Measurements from ENCODE around the gene TRAPPC11. TPM values are rescaled to one million over a fixed set of nuclear protein-coding genes. Genes with fewer than 3 reads are reported as not detected.

The TRAPPC11 gene
- total RNA-seq, 1 donor from 2014 or later: 26.3 TPM

DNA sequence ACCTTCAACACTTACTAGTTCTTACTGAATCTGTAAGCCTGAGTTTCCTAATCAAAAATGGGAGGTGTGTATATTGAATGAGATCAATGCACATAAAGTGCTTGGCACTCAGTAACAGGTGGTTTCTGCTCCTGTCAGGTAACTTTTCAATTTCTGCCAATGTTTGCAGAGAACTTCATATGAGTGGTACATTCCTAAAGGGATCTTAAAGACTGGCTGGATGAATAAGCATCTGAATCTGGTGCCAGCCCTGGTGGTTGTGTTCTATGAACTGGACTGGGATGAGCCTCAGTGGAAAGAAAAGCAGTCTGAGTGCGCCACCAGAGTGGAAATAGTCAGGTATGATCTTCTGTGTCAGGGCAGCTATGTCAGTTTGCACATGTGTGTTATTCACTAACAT, 7.0 kb downstream of the TRAPPC11 start:
- H3K36me3 Mint-ChIP-seq (ENCODE audit: low read depth, unreplicated experiment): peaks cover 7% of the 10 kb centered on the region
- no peak for FAIRE-seq
- H3K4me3 Mint-ChIP-seq (ENCODE audit: unreplicated experiment): no peak overlapping the region

GRCh38 chr4:183670251-183670650, 11.2 kb downstream of the TRAPPC11 start:
- no peak for FAIRE-seq
- no peak overlapping the region for H3K27ac Mint-ChIP-seq (ENCODE audit: unreplicated experiment)
- H3K36me3 Mint-ChIP-seq (ENCODE audit: low read depth, unreplicated experiment): peaks cover 7% of the 10 kb centered on the region
- TF ChIP-seq, protein P1, sequence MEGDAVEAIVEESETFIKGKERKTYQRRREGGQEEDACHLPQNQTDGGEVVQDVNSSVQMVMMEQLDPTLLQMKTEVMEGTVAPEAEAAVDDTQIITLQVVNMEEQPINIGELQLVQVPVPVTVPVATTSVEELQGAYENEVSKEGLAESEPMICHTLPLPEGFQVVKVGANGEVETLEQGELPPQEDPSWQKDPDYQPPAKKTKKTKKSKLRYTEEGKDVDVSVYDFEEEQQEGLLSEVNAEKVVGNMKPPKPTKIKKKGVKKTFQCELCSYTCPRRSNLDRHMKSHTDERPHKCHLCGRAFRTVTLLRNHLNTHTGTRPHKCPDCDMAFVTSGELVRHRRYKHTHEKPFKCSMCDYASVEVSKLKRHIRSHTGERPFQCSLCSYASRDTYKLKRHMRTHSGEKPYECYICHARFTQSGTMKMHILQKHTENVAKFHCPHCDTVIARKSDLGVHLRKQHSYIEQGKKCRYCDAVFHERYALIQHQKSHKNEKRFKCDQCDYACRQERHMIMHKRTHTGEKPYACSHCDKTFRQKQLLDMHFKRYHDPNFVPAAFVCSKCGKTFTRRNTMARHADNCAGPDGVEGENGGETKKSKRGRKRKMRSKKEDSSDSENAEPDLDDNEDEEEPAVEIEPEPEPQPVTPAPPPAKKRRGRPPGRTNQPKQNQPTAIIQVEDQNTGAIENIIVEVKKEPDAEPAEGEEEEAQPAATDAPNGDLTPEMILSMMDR (IDR thresholded peaks at IDR 0.05; ENCODE audit: insufficient read depth, low read depth, low read length): no peak
- no peak for TF ChIP-seq EZH2 (IDR thresholded peaks at IDR 0.05; ENCODE audit: insufficient read depth, low read length)
- H4K20me1 ChIP-seq (ENCODE audit: insufficient read depth, low read length): no peaks in the 10 kb centered on the region
- H3K9me3 Mint-ChIP-seq (ENCODE audit: unreplicated experiment): no peaks in the 10 kb centered on the region
- no peak overlapping the region for H3K9ac ChIP-seq (ENCODE audit: low read length)
- no peaks in the 10 kb centered on the region for H3K27me3 ChIP-seq (ENCODE audit: insufficient read depth, low read length)
- no peak overlapping the region for H3K4me2 ChIP-seq (ENCODE audit: low read length)
- H3K27me3 Mint-ChIP-seq (ENCODE audit: low read depth, unreplicated experiment): no peaks in the 10 kb centered on the region
- no peak overlapping the region for H2AFZ ChIP-seq (ENCODE audit: low read depth, low read length)
- H3K4me3 Mint-ChIP-seq (ENCODE audit: unreplicated experiment): no peak overlapping the region
- H3K4me1 ChIP-seq (ENCODE audit: insufficient read depth, low read length): no peaks in the 10 kb centered on the region
- H3K27ac ChIP-seq (ENCODE audit: low read depth, low read length): no peak overlapping the region
- no peak overlapping the region for H3K4me3 ChIP-seq (ENCODE audit: insufficient read depth, low read depth, low read length)
- DNase-seq (ENCODE audit: low read depth): no peak
- peaks cover 3% of the 10 kb centered on the region for H3K4me1 Mint-ChIP-seq (ENCODE audit: low read depth, unreplicated experiment)
- no peaks in the 10 kb centered on the region for H3K79me2 ChIP-seq (ENCODE audit: insufficient read depth, low read length)
- no peaks in the 10 kb centered on the region for H3K9me3 ChIP-seq (ENCODE audit: insufficient read depth, low read depth, low read length)
- H3K36me3 ChIP-seq (ENCODE audit: insufficient read depth, low read length): peaks cover 52% of the 10 kb centered on the region

More for the DNA sequence above, 7.0 kb downstream of the TRAPPC11 start:
- TF ChIP-seq, protein P1 (IDR thresholded peaks at IDR 0.05; ENCODE audit: insufficient read depth, low read depth, low read length): no peak
- no peak for TF ChIP-seq EZH2 (IDR thresholded peaks at IDR 0.05; ENCODE audit: insufficient read depth, low read length)
- no peak overlapping the region for H3K4me3 ChIP-seq (ENCODE audit: insufficient read depth, low read depth, low read length)
- no peak overlapping the region for H3K4me2 ChIP-seq (ENCODE audit: low read length)
- DNase-seq (ENCODE audit: low read depth): no peak
- no peaks in the 10 kb centered on the region for H3K9me3 Mint-ChIP-seq (ENCODE audit: unreplicated experiment)
- H3K9me3 ChIP-seq (ENCODE audit: insufficient read depth, low read depth, low read length): no peaks in the 10 kb centered on the region
- no peaks in the 10 kb centered on the region for H3K4me1 ChIP-seq (ENCODE audit: insufficient read depth, low read length)
- H3K27ac ChIP-seq (ENCODE audit: low read depth, low read length): no peak overlapping the region
- no peaks in the 10 kb centered on the region for H4K20me1 ChIP-seq (ENCODE audit: insufficient read depth, low read length)
- H2AFZ ChIP-seq (ENCODE audit: low read depth, low read length): no peak overlapping the region
- H3K79me2 ChIP-seq (ENCODE audit: insufficient read depth, low read length): peaks cover 31% of the 10 kb centered on the region
- H3K9ac ChIP-seq (ENCODE audit: low read length): no peak overlapping the region
- H3K27me3 Mint-ChIP-seq (ENCODE audit: low read depth, unreplicated experiment): no peaks in the 10 kb centered on the region
- no peak overlapping the region for H3K27ac Mint-ChIP-seq (ENCODE audit: unreplicated experiment)
- H3K36me3 ChIP-seq (ENCODE audit: insufficient read depth, low read length): peaks cover 44% of the 10 kb centered on the region
- peaks cover 3% of the 10 kb centered on the region for H3K4me1 Mint-ChIP-seq (ENCODE audit: low read depth, unreplicated experiment)
- no peaks in the 10 kb centered on the region for H3K27me3 ChIP-seq (ENCODE audit: insufficient read depth, low read length)

GRCh38 chr4:183670960-183671555, 12.0 kb downstream of the TRAPPC11 start:
- Histone ChIP-seq H2AFZ (ENCODE audit: low read depth, low read length) (no peak overlapping the region), H3K4me1 (ENCODE audit: insufficient read depth, low read length) (no peaks in the 10 kb centered on the region), H3K4me2 (ENCODE audit: low read length) (no peak overlapping the region), H4K20me1 (ENCODE audit: insufficient read depth, low read length) (no peaks in the 10 kb centered on the region), H3K27ac (ENCODE audit: low read depth, low read length) (no peak overlapping the region), H3K36me3 (ENCODE audit: insufficient read depth, low read length) (peaks cover 53% of the 10 kb centered on the region), H3K9ac (ENCODE audit: low read length) (no peak overlapping the region), H3K9me3 (ENCODE audit: insufficient read depth, low read depth, low read length) (no peaks in the 10 kb centered on the region), H3K4me3 (ENCODE audit: insufficient read depth, low read depth, low read length) (no peak overlapping the region), H3K27me3 (ENCODE audit: insufficient read depth, low read length) (no peaks in the 10 kb centered on the region), H3K79me2 (ENCODE audit: insufficient read depth, low read length) (no peaks in the 10 kb centered on the region)
- no peak for DNase-seq (ENCODE audit: low read depth)
- Mint-ChIP-seq H3K4me1 (ENCODE audit: low read depth, unreplicated experiment) (no peaks in the 10 kb centered on the region), H3K4me3 (ENCODE audit: unreplicated experiment) (no peak overlapping the region), H3K36me3 (ENCODE audit: low read depth, unreplicated experiment) (peaks cover 4% of the 10 kb centered on the region), H3K9me3 (ENCODE audit: unreplicated experiment) (no peaks in the 10 kb centered on the region), H3K27me3 (ENCODE audit: low read depth, unreplicated experiment) (no peaks in the 10 kb centered on the region), H3K27ac (ENCODE audit: unreplicated experiment) (no peak overlapping the region)
- FAIRE-seq: no peak
- TF ChIP-seq EZH2 (IDR thresholded peaks at IDR 0.05; ENCODE audit: insufficient read depth, low read length): no peak
- TF ChIP-seq, protein P1 (IDR thresholded peaks at IDR 0.05; ENCODE audit: insufficient read depth, low read depth, low read length): no peak
